ENCODE data around the gene CPNE9. TPM values are rescaled to one million over a fixed set of nuclear protein-coding genes. Genes with fewer than 3 reads are reported as not detected.

Gene CPNE9
- total RNA-seq, 2 donors from 2014 or later = 0.15 to 0.62 TPM

DNA sequence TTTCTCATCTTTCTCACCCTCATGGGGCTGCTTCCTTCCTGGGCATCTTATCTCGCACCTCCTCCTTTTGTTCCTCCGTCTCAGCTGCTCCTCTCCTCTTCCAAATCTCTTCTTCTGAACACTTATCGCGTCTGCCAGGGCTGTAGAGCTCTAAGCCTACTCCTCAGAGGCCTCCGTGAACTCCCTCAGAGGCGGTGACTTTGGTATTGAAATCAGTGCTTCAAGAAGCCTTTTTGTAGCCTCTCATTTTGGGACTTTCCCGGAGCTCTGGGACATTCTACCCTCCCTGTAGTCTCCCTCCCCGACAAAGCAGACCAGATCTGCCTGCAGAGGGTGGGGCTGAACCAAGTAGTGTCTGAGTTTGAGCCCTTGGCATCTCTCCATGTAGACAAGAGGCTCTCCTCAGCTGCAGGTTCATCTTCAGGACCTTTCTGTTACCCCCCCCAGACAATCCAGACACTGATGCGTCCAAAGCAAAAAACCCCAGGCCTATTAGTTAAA, 17.5 kb upstream of the CPNE9 start:
- Histone ChIP-seq H3K4me3 (ENCODE audit: low read length) (no peak overlapping the region), H3K27ac (ENCODE audit: low read depth, low read length) (no peak overlapping the region), H3K4me1 (ENCODE audit: control insufficient read depth, insufficient read depth, low read length) (no peaks in the 10 kb centered on the region), H3K36me3 (ENCODE audit: control insufficient read depth, insufficient read depth, low read length) (peaks cover 80% of the 10 kb centered on the region), H3K9ac (ENCODE audit: extremely low read depth, low read length, poor library complexity, severe bottlenecking) (no peak overlapping the region), H3K27me3 (ENCODE audit: control insufficient read depth, insufficient read depth, low read length, poor library complexity, severe bottlenecking) (no peaks in the 10 kb centered on the region), H3K9me3 (ENCODE audit: control insufficient read depth, low read length) (no peaks in the 10 kb centered on the region)
- Mint-ChIP-seq H3K27me3 (ENCODE audit: insufficient read depth) (no peaks in the 10 kb centered on the region), H3K4me3 (no peak overlapping the region), H3K4me1 (no peaks in the 10 kb centered on the region), H3K9me3 (no peaks in the 10 kb centered on the region), H3K36me3 (ENCODE audit: low read depth) (peaks cover 70% of the 10 kb centered on the region), H3K27ac (no peak overlapping the region)
- TF ChIP-seq, protein P1, sequence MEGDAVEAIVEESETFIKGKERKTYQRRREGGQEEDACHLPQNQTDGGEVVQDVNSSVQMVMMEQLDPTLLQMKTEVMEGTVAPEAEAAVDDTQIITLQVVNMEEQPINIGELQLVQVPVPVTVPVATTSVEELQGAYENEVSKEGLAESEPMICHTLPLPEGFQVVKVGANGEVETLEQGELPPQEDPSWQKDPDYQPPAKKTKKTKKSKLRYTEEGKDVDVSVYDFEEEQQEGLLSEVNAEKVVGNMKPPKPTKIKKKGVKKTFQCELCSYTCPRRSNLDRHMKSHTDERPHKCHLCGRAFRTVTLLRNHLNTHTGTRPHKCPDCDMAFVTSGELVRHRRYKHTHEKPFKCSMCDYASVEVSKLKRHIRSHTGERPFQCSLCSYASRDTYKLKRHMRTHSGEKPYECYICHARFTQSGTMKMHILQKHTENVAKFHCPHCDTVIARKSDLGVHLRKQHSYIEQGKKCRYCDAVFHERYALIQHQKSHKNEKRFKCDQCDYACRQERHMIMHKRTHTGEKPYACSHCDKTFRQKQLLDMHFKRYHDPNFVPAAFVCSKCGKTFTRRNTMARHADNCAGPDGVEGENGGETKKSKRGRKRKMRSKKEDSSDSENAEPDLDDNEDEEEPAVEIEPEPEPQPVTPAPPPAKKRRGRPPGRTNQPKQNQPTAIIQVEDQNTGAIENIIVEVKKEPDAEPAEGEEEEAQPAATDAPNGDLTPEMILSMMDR (conservative IDR thresholded peaks at IDR 0.05) = no peak
- DNase-seq = no peak
- 89 to 92% methylated on average over 8 to 9 of the region's 9 CpGs for WGBS, 2 experiments (ENCODE audit: insufficient coverage in 1 of 2, insufficient read length in 1 of 2)

- Mint-ChIP-seq H3K9me3 (no peaks in the 10 kb centered on the region), H3K27ac (no peak overlapping the region), H3K4me1 (no peaks in the 10 kb centered on the region), H3K36me3 (ENCODE audit: low read depth) (peaks cover 74% of the 10 kb centered on the region), H3K27me3 (ENCODE audit: insufficient read depth) (no peaks in the 10 kb centered on the region), H3K4me3 (no peak overlapping the region)
- DNase-seq = no peak
- Histone ChIP-seq H3K27ac (ENCODE audit: low read depth, low read length) (no peak overlapping the region), H3K36me3 (ENCODE audit: control insufficient read depth, insufficient read depth, low read length) (peaks cover 79% of the 10 kb centered on the region), H3K4me1 (ENCODE audit: control insufficient read depth, insufficient read depth, low read length) (no peaks in the 10 kb centered on the region), H3K27me3 (ENCODE audit: control insufficient read depth, insufficient read depth, low read length, poor library complexity, severe bottlenecking) (no peaks in the 10 kb centered on the region), H3K4me3 (ENCODE audit: low read length) (no peak overlapping the region), H3K9me3 (ENCODE audit: control insufficient read depth, low read length) (no peaks in the 10 kb centered on the region), H3K9ac (ENCODE audit: extremely low read depth, low read length, poor library complexity, severe bottlenecking) (no peak overlapping the region)
- 94 to 100% methylated on average over 1 to 3 of the region's 3 CpGs for WGBS, 2 experiments (ENCODE audit: insufficient coverage in 1 of 2, insufficient read length in 1 of 2)
- TF ChIP-seq, protein P1 (conservative IDR thresholded peaks at IDR 0.05) = no peak
Observed at GRCh38 chr3:9686703-9687102, 16.9 kb upstream of the CPNE9 start.

DNA sequence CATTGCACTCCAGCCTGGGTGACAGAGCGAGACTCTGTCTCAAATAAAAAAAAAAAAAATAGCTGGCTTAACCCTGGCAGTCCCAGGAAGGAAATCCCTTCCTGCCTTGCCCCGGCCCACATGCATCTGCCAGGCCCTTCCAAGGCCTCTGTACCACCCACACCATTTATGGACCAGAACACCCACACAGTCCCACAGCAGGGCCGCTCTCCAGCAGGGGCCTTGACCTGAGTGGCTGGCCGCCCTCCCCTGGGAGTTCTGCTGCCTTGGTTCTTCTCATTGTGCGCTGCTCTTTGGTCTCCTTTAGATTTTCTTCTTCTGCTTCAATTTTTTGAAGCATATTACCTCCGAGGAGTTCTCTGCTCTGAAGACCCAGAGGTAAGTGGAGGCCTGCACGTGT, 16.1 kb upstream of the CPNE9 start:
- no peak overlapping the region for H3K9ac ChIP-seq (ENCODE audit: extremely low read depth, low read length, poor library complexity, severe bottlenecking)
- H3K27ac ChIP-seq (ENCODE audit: low read depth, low read length) = no peak overlapping the region
- no peaks in the 10 kb centered on the region for H3K4me1 ChIP-seq (ENCODE audit: control insufficient read depth, insufficient read depth, low read length)
- peaks cover 4% of the 10 kb centered on the region for H3K4me1 Mint-ChIP-seq
- no peaks in the 10 kb centered on the region for H3K9me3 ChIP-seq (ENCODE audit: control insufficient read depth, low read length)
- H3K36me3 ChIP-seq (ENCODE audit: control insufficient read depth, insufficient read depth, low read length) = peaks cover 80% of the 10 kb centered on the region
- H3K27me3 Mint-ChIP-seq (ENCODE audit: insufficient read depth) = no peaks in the 10 kb centered on the region
- no peak overlapping the region for H3K27ac Mint-ChIP-seq
- H3K9me3 Mint-ChIP-seq = no peaks in the 10 kb centered on the region
- 94 to 97% methylated on average over 5 to 7 of the region's 7 CpGs for WGBS, 2 experiments (ENCODE audit: insufficient coverage in 1 of 2, insufficient read length in 1 of 2)
- H3K27me3 ChIP-seq (ENCODE audit: control insufficient read depth, insufficient read depth, low read length, poor library complexity, severe bottlenecking) = no peaks in the 10 kb centered on the region
- peaks cover 68% of the 10 kb centered on the region for H3K36me3 Mint-ChIP-seq (ENCODE audit: low read depth)
- no peak overlapping the region for H3K4me3 Mint-ChIP-seq
- H3K4me3 ChIP-seq (ENCODE audit: low read length) = no peak overlapping the region
- no peak for DNase-seq
- TF ChIP-seq, protein P1 (conservative IDR thresholded peaks at IDR 0.05) = no peak
